Measurements from ENCODE around the gene HEXIM2.

The HEXIM2 gene

GRCh38 chr17:45161288-45162024 is at the start of gene HEXIM2 (continued):
- TF ChIP-seq HOXA7 (CRISPR knock-in tag; IDR thresholded peaks at IDR 0.05; ENCODE audit: borderline replicate concordance) (no peak), ZNF621 (tag by site-specific recombination; IDR thresholded peaks at IDR 0.05) (no peak), ZNF354C (tag by site-specific recombination; IDR thresholded peaks at IDR 0.05; ENCODE audit: borderline replicate concordance, low read depth) (no peak), ZNF692 (tag by site-specific recombination; IDR thresholded peaks at IDR 0.05) (peak; percentile 76), ELK4 (IDR thresholded peaks at IDR 0.05; ENCODE audit: borderline replicate concordance, low read depth, low read length) (no peak), ZNF558 (tag by site-specific recombination; IDR thresholded peaks at IDR 0.05) (no peak; the same call in 1 of the 2 replicates), ZNF366 (tag by site-specific recombination; conservative IDR thresholded peaks at IDR 0.05) (no peak; the same call in 1 of the 2 replicates), ZNF626 (tag by site-specific recombination; IDR thresholded peaks at IDR 0.05) (no peak), ZNF362 (tag by site-specific recombination; IDR thresholded peaks at IDR 0.05) (0 out of 2 replicates have a peak, but pooled peaks have one; percentile 11), ZNF239 (tag by site-specific recombination; IDR thresholded peaks at IDR 0.05) (peak; percentile 80), ZNF174 (tag by site-specific recombination; IDR thresholded peaks at IDR 0.05) (no peak), ZNF670 (tag by site-specific recombination; IDR thresholded peaks at IDR 0.05; ENCODE audit: low read depth) (no peak), ZNF10 (tag by site-specific recombination; IDR thresholded peaks at IDR 0.05) (peak; percentile 62; the same call in 1 of the 2 replicates), ZNF202 (tag by site-specific recombination; IDR thresholded peaks at IDR 0.05; ENCODE audit: borderline replicate concordance) (no peak), ZNF629 (tag by site-specific recombination; IDR thresholded peaks at IDR 0.05) (peak; percentile 94), ZBTB8A (tag by site-specific recombination; IDR thresholded peaks at IDR 0.05) (peak; percentile 61), ZSCAN23 (tag by site-specific recombination; IDR thresholded peaks at IDR 0.05) (peak; percentile 90), ZNF776 (tag by site-specific recombination; IDR thresholded peaks at IDR 0.05; ENCODE audit: borderline replicate concordance) (no peak), ZNF623 (tag by site-specific recombination; IDR thresholded peaks at IDR 0.05) (peak; percentile 34; the same call in 1 of the 2 replicates), ZNF837 (tag by site-specific recombination; IDR thresholded peaks at IDR 0.05) (no peak), TCF7L2 (IDR thresholded peaks at IDR 0.05; ENCODE audit: borderline replicate concordance, low read depth, low read length) (peak; percentile 82; the same call in 1 of the 2 replicates), ZNF704 (tag by site-specific recombination; IDR thresholded peaks at IDR 0.05) (no peak), ZNF280D (tag by site-specific recombination; IDR thresholded peaks at IDR 0.05) (peak; percentile 91), ZNF792 (tag by site-specific recombination; IDR thresholded peaks at IDR 0.05) (peak; percentile 29; the same call in 1 of the 2 replicates), ZNF830 (tag by site-specific recombination; IDR thresholded peaks at IDR 0.05; ENCODE audit: low read depth) (no peak), ZNF639 (tag by site-specific recombination; IDR thresholded peaks at IDR 0.05) (peak; percentile 98), SALL2 (tag by site-specific recombination; IDR thresholded peaks at IDR 0.05; ENCODE audit: borderline replicate concordance) (peak; percentile 66; the same call in 1 of the 2 replicates)

Measured in HEK293 (cell line).